Testis (tissue), 3 donors: ENCODE data around the gene TOLLIP. TPM values are rescaled to one million over a fixed set of nuclear protein-coding genes. Genes with fewer than 3 reads are reported as not detected.

Source experiments
- DNase-seq: peaks from one replicate; pipeline ENCODE4 v3.0.0-alpha.2; 2019
- H3K27ac ChIP-seq, 2 donors: fragments of 200-600 bp; sonication (generic); one replicate each; pipeline ENCODE4 v1.5.1; 2019
- H3K27me3 ChIP-seq: fragments of 200-600 bp; sonication (generic); one replicate; pipeline ENCODE4 v1.5.1; 2019
- H3K36me3 ChIP-seq: fragments of 200-600 bp; sonication (generic); one replicate; pipeline ENCODE4 v1.5.1; 2017; ENCODE audit warnings: low read depth; ENCODE audit errors: missing control alignments
- H3K4me1 ChIP-seq: fragments of 200-600 bp; sonication (generic); one replicate; pipeline ENCODE4 v1.5.1; 2019
- H3K4me3 ChIP-seq, 2 donors: fragments of 200-600 bp; sonication (generic); one replicate each; pipeline ENCODE4 v1.5.1; 2017 to 2019
- H3K9me3 ChIP-seq: fragments of 200-600 bp; sonication (generic); one replicate; pipeline ENCODE4 v1.5.1; 2017
- CTCF ChIP-seq, 3 experiments: fragments of 450-650 bp in 2 of 3; fragments of 200-600 bp in 1 of 3; sonication (generic) in 1 of 3; IDR thresholded peaks; one replicate each; pipeline ENCODE4 v1.5.1; 2016 to 2019; ENCODE audit warnings: antibody characterized with exemption in 3 of 3, mild to moderate bottlenecking in 2 of 3, moderate library complexity in 1 of 3
- POLR2A ChIP-seq: fragments of 450-650 bp; IDR thresholded peaks from one replicate; pipeline ENCODE4 v1.6.1; 2017; ENCODE audit warnings: antibody characterized with exemption, mild to moderate bottlenecking, moderate library complexity
- WGBS, 2 donors: methylation state at CpG; one replicate each; pipeline ENCODE4 v1.1.5; 2018; 5-methylcytosine and 5-hydroxymethylcytosine counted together
- intact Hi-C: fragments of 100-400 bp; cut with DNase I; formaldehyde crosslinking; loops from one replicate; pipeline ENCODE4 v1.15.1; 2023; ENCODE audit warnings: low total_unique reads
- polyA plus RNA-seq: library from polyadenylated mRNA; stranded (reverse); fragments of 350-450 nt; fragmentation: Illumina TruSeq; extraction: RNeasy Lipid Tissue Mini Kit (QIAGEN cat#74804); gene quantifications from one replicate; pipeline ENCODE4 v1.2.3, GENCODE V29; 2014; ENCODE audit warnings: low read depth, low replicate concordance; ENCODE audit not compliant: insufficient read depth
- total RNA-seq, 2 donors: library from RNA; depleted of rRNA; stranded (reverse); fragments of >200 nt; gene quantifications; one replicate each; pipeline ENCODE4 v1.2.3, GENCODE V29; 2016

The TOLLIP gene
- total and polyA plus RNA-seq, 3 donors from 2014 or later = 185 to 220 (median 197) TPM

GRCh38 chr11:1304380-1304779, 5.1 kb downstream of the TOLLIP start:
- no peaks in the 10 kb centered on the region for H3K36me3 ChIP-seq
- TF ChIP-seq POLR2A = no peak
- TF ChIP-seq CTCF (IDR thresholded peaks at IDR 0.05) = no peak
- DNase-seq = peak; percentile 85
- H3K27me3 ChIP-seq = no peaks in the 10 kb centered on the region
- H3K4me1 ChIP-seq = peaks cover 74% of the 10 kb centered on the region
- peak overlapping the region; percentile 23 to 74 for H3K27ac ChIP-seq
- 37 to 44% methylated on average over 14 of the region's 14 CpGs for WGBS, 2 donors
- intact Hi-C loops = no loop called here
- no peak overlapping the region for H3K4me3 ChIP-seq
- no peaks in the 10 kb centered on the region for H3K9me3 ChIP-seq

GRCh38 chr11:1303973-1304372, 5.5 kb downstream of the TOLLIP start:
- Histone ChIP-seq H3K9me3 (no peaks in the 10 kb centered on the region), H3K4me1 (peaks cover 74% of the 10 kb centered on the region), H3K36me3 (no peaks in the 10 kb centered on the region), H3K27me3 (no peaks in the 10 kb centered on the region), H3K27ac (peak overlapping the region; percentile 23 to 74), H3K4me3 (no peak overlapping the region)
- TF ChIP-seq CTCF (IDR thresholded peaks at IDR 0.05) (no peak), POLR2A (no peak)
- 30 to 52% methylated on average over 10 of the region's 10 CpGs for WGBS, 2 donors
- DNase-seq = peak; percentile 83
- intact Hi-C loops = no loop called here

- TF ChIP-seq POLR2A (no peak), CTCF (IDR thresholded peaks at IDR 0.05) (peak; percentile 16 to 28 (median 22))
- Histone ChIP-seq H3K4me3 (no peak overlapping the region), H3K36me3 (no peaks in the 10 kb centered on the region), H3K27ac (peak overlapping the region; percentile 23 to 74), H3K4me1 (peaks cover 70% of the 10 kb centered on the region), H3K9me3 (no peaks in the 10 kb centered on the region), H3K27me3 (no peaks in the 10 kb centered on the region)
- DNase-seq = no peak
- intact Hi-C loops = no loop called here
- 77 to 88% methylated on average over 25 of the region's 25 CpGs for WGBS, 2 donors
Measured at GRCh38 chr11:1303126-1303821, 6.2 kb downstream of the TOLLIP start.

GRCh38 chr11:1302461-1303125, 6.8 kb downstream of the TOLLIP start:
- DNase-seq = peak; percentile 38
- no peaks in the 10 kb centered on the region for H3K9me3 ChIP-seq
- no peaks in the 10 kb centered on the region for H3K27me3 ChIP-seq
- 59 to 69% methylated on average over 17 of the region's 17 CpGs for WGBS, 2 donors
- TF ChIP-seq CTCF (IDR thresholded peaks at IDR 0.05) (no peak), POLR2A (no peak)
- H3K4me3 ChIP-seq = no peak overlapping the region
- H3K36me3 ChIP-seq = no peaks in the 10 kb centered on the region
- peaks cover 66% of the 10 kb centered on the region for H3K4me1 ChIP-seq
- peak overlapping the region in 1 of 2 donors; percentile 23 for H3K27ac ChIP-seq
- intact Hi-C loops = no loop called here
